Measurements from ENCODE around the gene CCT3.
A peak's percentile ranks its signal among the peaks of the same experiment; 100 is the strongest.

CCT3 gene

DNA sequence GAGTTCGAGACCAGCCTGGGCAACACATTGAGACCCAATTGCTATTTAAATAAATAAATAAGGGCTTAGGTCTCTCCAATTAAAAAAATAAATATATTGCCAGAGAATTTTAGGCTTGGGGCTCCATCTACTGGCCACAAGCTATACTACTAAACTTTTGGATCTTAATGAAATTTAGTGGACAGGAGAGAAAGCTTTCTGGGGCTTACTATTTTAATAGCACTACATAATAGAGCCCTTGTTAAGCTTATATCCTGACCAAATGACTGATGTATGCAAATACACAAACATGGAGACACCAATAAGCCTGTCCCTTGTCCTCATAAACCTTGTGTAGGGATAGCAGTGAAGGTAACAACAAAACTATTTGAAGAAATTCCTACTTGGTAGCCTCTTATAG, 18.4 kb downstream of the CCT3 start:
- no peak for DNase-seq

DNA sequence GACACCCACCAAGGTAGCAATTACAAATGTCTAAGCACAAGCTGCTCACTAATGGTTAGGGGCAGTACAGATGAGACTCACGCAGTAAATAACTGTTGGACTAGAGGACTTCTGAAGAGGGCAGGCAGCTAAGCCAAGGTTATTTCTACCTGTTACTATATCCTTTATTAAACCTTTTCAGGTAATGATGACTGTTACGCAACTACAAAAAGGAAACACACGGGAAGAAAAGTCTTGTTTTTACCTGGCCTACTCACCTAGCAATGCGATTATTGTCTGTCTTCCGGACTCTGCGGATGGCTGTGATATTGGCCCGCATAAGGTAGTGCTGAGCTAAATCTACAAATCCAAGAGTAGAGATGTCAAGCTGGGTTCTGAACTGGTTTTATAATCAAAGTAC, 21.2 kb downstream of the CCT3 start:
- DNase-seq: no peak

DNA sequence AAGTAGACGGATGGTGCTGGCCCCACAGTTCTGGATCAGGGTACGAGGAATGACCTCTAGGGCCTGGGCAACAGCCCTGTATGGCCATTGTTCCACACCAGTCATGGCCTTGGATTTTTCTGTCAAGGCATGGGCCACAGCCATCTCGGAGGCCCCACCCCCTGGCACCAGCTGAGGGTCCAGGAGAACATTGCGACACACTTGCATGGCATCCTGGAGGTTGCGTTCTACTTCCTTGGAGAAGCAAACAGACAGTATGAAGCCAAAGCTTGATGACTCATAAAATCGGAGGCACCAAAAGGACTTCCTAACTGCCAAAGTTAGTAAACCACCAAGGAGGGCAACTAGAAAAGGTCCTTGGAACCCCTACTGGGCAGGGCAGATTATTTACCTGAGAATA, 27.1 kb downstream of the CCT3 start:
- no peak for DNase-seq

GRCh38 chr1:156308078-156308477, 30.0 kb downstream of the CCT3 start:
- no peak for DNase-seq

DNA sequence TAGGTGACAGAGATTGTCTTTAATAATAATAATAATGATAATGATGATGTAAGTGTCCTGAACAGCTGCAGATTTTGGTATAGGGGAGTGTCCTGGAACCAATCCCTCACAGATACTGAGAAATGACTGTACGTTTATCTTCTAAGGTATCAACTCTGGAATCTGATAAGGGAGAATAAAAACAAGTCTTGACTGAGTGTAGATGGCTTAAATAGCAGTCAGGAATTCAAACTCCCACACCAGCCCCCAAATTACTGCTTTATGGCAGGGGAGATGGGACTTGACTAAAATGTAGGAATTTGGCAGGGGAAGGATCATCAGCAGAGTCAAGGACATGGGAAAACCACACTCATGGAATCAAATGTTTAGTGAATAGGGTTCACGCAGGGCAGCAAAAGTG, 32.9 kb downstream of the CCT3 start:
- no peak for DNase-seq

- no peak for DNase-seq
Observed at GRCh38 chr1:156303241-156303640, 34.9 kb downstream of the CCT3 start.

DNA sequence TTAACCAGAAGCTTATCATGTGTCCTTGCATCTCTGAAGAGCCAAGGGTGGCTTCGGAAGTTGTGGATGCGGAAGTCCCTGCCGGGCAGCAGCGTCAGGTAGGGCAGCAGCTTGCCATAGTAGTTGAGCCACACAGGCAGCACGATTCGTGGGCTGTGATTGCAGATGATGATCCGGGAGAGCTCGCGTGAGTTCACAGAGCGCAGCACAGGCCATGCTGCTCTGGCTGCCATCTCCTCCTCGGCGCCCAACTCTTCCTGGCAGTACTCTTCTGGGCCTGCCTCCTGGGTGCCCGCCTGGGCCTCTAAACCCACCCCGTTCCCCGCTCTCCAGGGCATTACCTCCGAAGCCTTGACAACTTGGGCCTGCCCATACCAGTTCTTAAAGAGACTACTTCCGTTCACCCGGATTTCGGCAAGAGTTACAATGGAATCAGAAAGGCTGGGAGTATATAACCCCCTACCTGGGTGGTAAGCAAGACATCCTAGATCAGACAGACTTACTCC, 39.2 kb downstream of the CCT3 start, which contains the start of gene VHLL:
VHLL (minus strand) TSS at position 456 of the 506 bp plus-strand sequence; CDS start at position 338, 118 bp downstream.
- DNase-seq: no peak

GRCh38 chr1:156295391-156295947, 42.6 kb downstream of the CCT3 start, which contains the start of gene GLMP:
Gene GLMP (minus strand): TSS chr1:156295679. CDS start chr1:156295645, 34 bp downstream.
- DNase-seq: peak; percentile 28

DNA sequence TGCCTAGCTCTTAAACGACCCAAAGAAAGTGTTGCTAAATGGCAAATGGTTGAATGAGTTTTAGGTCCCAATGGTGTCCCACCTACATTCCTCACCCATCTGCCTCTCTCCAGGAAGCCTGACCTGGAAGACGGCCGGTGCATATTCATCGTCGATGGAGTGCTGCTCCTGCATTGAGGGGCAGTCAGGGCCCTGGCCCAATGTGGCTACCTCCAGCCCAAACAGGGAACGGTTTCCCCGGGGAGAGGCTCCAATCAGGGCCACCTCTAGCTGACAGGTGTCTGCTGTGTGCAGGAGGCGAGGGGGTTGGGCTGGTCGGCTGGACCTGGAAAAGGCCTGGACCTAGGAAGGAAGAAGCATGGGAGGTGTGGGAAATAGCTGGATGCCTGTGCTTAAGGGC, 44.2 kb downstream of the CCT3 start:
- no peak for DNase-seq

- no peak for DNase-seq
Observed at GRCh38 chr1:156293098-156293434, 45.0 kb downstream of the CCT3 start.

GRCh38 chr1:156291226-156292061, 46.6 kb downstream of the CCT3 start:
- no peak for DNase-seq

DNA sequence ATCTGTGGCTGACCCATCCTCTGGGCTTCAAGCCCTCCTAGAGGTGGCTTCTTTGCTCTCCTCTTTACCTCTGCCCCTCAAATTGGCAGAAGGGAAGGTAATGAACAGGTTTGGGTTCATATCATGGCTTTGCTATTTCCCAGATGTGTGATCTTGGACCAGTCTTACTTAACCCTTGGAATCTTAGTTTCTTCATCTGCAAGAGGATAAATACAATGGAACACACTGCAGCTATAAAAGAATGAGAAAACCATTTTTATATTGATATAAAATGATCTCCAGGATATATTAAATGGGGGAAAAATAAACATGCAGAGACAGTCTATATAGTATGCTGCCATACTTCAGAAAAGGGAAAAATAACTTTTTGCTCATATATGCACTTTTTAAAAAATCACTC, 48.2 kb downstream of the CCT3 start:
- no peak for DNase-seq

- DNase-seq: no peak
Observed at GRCh38 chr1:156286061-156286460, 52.0 kb downstream of the CCT3 start.

DNA sequence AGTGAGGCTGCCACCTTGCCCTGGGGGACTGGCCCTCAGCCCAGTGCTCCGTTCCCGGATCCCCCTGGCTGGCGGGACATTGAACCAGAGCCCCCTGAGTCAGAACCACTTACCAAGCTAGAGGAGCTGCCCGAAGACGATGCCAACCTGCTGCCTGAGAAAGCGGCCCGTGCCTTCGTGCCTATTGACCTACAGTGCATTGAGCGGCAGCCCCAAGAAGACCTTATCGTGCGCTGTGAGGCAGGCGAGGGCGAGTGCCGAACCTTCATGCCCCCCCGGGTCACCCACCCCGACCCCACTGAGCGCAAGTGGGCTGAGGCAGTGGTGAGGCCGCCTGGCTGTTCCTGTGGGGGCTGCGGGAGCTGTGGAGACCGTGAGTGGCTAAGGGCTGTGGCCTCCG, 52.7 kb downstream of the CCT3 start:
- no peak for DNase-seq

DNA sequence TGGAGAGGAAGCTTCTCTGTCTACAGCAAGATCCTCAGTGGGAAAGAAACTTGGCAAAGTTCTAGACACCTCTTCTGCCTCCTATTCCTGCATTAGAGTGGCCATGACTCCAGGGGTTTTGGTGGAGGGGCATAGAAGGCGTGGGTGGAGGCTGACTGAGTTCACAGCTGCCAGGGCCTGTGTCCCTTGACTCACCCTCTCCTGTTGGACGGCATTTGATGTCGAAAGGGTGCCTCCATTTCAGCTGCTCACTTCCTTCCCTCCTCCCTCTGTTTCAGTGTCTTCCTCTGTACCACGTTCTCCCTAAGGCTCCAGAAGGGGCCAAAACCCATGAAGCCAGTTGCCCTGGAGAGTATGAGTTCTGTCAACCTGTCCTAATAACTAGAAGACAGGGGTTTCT, 53.3 kb downstream of the CCT3 start:
- no peak for DNase-seq

DNA sequence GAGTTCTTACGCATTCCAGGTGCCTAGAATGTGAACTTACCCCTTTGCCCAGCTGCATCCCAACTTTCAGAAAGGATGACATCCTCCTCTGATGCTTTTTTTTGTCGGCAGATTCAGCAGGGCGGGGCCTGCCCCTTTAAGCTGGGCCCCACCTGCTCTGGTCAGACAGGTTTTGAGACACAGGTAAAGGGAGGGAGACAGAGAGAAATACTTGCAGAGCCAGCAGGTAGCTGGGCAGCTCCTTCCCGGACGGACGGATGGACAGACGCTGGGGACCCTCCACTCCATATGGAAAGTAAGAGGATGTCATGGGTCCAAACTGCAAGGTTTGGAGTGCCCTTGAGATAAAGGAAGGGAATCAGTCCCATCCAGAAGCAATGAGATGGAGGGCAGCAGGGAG, 54.0 kb downstream of the CCT3 start, which contains the start of gene TMEM79:
TMEM79 (plus strand) TSS at position 214 of the 400 bp plus-strand sequence. CDS start 902 bp downstream, outside the sequence.
- DNase-seq: no peak

DNA sequence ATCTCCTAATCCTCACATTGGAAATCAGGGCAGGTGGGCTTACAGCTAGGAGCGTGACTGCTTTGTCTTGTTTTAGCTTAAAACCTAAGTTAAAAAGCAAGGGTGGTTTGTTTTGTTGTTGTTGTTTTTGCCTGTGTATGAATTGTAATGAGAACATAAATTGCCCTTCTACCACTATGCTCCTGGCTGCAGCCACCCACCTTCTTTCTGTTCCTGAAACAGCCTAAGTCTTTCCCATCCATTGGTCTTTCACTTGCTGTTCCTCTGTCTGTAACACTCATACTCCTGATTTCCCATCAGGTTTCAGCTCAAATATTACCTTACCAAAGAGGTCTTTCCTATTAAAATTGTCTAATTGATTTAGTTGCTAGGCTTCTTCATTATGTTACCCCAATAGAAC, 54.6 kb downstream of the CCT3 start:
- no peak for DNase-seq

DNA sequence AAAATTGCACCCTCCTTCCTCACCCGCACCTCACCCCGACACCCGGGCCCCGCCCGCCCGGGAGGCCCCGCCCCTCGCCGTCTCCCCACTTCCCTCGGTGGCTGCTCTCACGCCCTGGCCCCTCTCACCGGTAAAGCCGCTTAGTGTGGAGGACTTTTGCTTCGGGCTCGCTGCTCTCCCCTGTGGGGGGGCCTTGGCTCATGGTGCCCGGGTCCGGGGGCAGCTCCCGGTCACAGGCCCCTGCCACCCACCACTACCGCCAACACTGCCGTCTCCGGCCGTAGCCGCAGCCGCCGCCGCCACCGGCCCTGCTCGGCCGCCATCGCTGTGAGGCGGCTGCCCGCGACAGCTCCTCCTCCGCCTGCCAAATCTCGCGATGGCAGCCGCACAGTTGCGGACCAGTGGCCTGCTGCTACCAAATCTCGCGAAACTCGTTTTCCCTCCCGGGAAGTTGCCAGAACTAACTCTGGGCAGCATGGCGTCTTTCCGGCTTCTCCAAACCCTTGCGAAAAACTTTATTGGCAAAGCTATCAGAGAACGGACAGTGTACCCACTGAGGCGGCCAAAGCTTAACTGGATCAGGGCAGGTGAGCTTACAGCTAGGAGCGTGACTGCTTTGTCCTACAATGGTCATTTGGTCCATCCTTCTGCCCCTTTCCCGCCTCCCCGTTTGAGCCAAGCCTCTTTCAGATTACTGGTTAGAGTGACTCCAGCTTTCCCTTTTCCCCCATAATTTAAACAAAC, 55.4 kb downstream of the CCT3 start, which contains the start of gene SMG5:
SMG5 (minus strand) TSS at position 347 of the 744 bp plus-strand sequence; CDS start at position 202, 145 bp downstream.
- peak; percentile 85 for DNase-seq

- DNase-seq: no peak
Observed at GRCh38 chr1:156281693-156282478, 56.2 kb downstream of the CCT3 start.

- no peak for DNase-seq
Observed at GRCh38 chr1:156281281-156281680, 56.8 kb downstream of the CCT3 start.

DNA sequence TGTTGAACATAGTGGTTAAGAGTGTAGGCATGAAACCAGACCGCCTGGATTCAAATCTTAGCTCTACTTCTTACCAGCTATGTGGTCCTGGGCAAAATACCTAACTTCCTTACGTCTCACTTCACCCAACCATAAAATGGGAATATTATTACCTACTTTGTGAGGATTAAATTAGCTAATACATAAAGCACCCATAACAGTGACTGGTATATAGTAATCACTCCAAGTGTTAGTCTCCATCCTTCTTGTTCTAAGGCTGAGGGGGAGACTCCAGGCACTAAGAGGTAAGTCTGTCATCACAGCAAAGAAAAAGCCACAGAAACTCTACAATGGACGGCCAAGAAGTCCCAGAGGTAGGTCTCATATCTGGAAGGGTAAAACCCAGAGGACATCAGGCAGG, 58.3 kb downstream of the CCT3 start:
- no peak for DNase-seq

DNA sequence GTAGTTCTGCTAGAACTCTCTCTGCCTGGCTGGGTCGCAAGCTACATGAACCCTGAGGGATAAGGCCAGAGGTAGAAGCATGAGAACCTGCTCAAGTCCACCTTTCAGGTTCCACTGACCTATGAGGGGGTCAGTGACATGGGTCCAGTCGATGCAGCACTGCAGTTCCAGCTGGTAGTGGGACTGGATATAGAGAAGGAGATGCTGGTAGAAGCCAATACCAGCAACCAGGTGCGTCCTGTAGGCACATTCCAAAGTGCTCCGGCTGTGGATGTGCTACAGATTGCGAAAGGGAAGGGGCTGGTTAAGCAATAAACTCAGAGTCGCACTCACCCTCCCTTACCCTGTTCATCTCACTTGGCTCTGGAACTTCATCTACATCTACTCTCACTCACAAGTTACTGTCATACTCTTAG, 61.1 kb downstream of the CCT3 start:
- no peak for DNase-seq

DNA sequence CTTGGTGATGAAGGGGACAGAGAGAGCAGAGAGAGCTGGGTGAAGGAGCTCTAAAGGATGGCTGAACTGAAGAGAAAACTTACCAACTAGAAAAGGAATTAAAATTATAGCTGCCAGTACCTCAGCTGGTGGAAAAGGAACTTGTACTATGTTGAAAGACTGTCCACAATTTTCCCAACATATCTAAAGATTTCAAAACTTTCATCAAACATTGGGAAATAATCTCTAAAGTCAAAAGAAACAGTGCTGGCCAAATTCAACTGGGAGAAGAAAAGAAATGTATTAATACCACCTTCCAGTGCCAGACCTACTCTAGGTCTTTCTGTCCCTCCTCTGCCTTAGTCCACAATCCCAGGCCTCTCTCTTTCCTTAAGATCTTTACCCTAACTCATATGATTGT, 61.6 kb downstream of the CCT3 start:
- DNase-seq: no peak
